OCI-LY7 (cell line): ENCODE measurements around the gene DGCR2. TPM values are rescaled to one million over a fixed set of nuclear protein-coding genes. Genes with fewer than 3 reads are reported as not detected.

ENCODE experiments used
- BruUV-seq: library from RNA; stranded (reverse); fragments of 400-500 nt; replicated peaks from 2 replicates; lab custom pipeline; 2021; lab: Mats Ljungman, UMichigan
- CTCF ChIA-PET: fragments of 300-600 bp; sonication (Branson Sonifier 250); formaldehyde crosslinking; loops from one replicate; lab custom pipeline; 2022; ENCODE audit warnings: antibody characterized with exemption; ENCODE audit not compliant: unreplicated experiment; lab: Charles Lee
- POLR2A ChIA-PET: fragments of 300-600 bp; sonication (Branson Sonifier 250); formaldehyde crosslinking; loops from one replicate; lab custom pipeline; 2022; ENCODE audit warnings: antibody characterized with exemption; lab: Charles Lee
- DNase-seq: peaks from one replicate; pipeline ENCODE4 v3.0.0-alpha.2; 2015; ENCODE audit warnings: low spot score
- H2AFZ ChIP-seq: fragments of 200-600 bp; sonication (generic), shearing (Covaris generic); 2 replicates; pipeline ENCODE4 v1.6.1; 2014; ENCODE audit warnings: mild to moderate bottlenecking, antibody characterized with exemption, low read length, moderate library complexity
- H3K27ac ChIP-seq: fragments of 200-600 bp; sonication (generic); 2 replicates; pipeline ENCODE4 v1.5.1; 2014; ENCODE audit warnings: mixed run types, low read depth, mild to moderate bottlenecking, moderate library complexity, low read length, inconsistent platforms; ENCODE audit not compliant: poor library complexity, severe bottlenecking
- H3K36me3 ChIP-seq: fragments of 200-600 bp; sonication (generic); 2 replicates; pipeline ENCODE4 v1.6.1; 2014; ENCODE audit warnings: mild to moderate bottlenecking, antibody characterized with exemption, low read length, moderate library complexity, mixed read lengths; ENCODE audit not compliant: insufficient read depth
- H3K4me1 ChIP-seq: fragments of 200-600 bp; sonication (generic); 2 replicates; pipeline ENCODE4 v1.5.1; 2014; ENCODE audit warnings: mild to moderate bottlenecking, low read length; ENCODE audit not compliant: insufficient read depth, poor library complexity, severe bottlenecking
- H3K4me2 ChIP-seq: fragments of 200-600 bp; sonication (generic); 2 replicates; pipeline ENCODE4 v1.6.1; 2014; ENCODE audit warnings: mild to moderate bottlenecking, low read length
- H3K4me3 ChIP-seq: fragments of 200-600 bp; sonication (generic); 2 replicates; pipeline ENCODE4 v1.5.1; 2014; ENCODE audit warnings: mild to moderate bottlenecking, low read depth, low read length; ENCODE audit not compliant: poor library complexity, severe bottlenecking
- H3K79me2 ChIP-seq: fragments of 200-600 bp; sonication (generic); 2 replicates; pipeline ENCODE4 v1.6.1; 2016; ENCODE audit warnings: low read depth, mild to moderate bottlenecking, low read length, moderate library complexity, mixed read lengths; ENCODE audit not compliant: insufficient read depth
- H3K9me2 ChIP-seq: fragments of 200-600 bp; sonication (generic); 2 replicates; pipeline ENCODE4 v1.6.1; 2016; ENCODE audit warnings: mild to moderate bottlenecking, low read length, mixed read lengths; ENCODE audit not compliant: insufficient read depth
- H3K9me3 ChIP-seq: fragments of 200-600 bp; sonication (generic); 2 replicates; pipeline ENCODE4 v1.6.1; 2014; ENCODE audit warnings: mild to moderate bottlenecking, mixed run types, low read length, mixed read lengths
- H4K20me1 ChIP-seq: fragments of 200-600 bp; sonication (generic); 2 replicates; pipeline ENCODE4 v1.6.1; 2014; ENCODE audit warnings: mild to moderate bottlenecking, antibody characterized with exemption, low read length, moderate library complexity, mixed read lengths; ENCODE audit not compliant: insufficient read depth
- EZH2phosphoT487 ChIP-seq: fragments of 200-600 bp; sonication (generic); IDR thresholded peaks from 2 replicates; pipeline ENCODE4 v1.6.1; 2018; ENCODE audit warnings: low read depth, borderline replicate concordance, mild to moderate bottlenecking, mixed run types, antibody characterized with exemption, low read length, moderate library complexity, mixed read lengths
- intact Hi-C: fragments of 100-400 bp; cut with micrococcal nuclease; formaldehyde crosslinking; loops from one replicate; pipeline ENCODE4 v1.10.0; 2022; ENCODE audit not compliant: unreplicated experiment
- total RNA-seq, 2 experiments: library from RNA; depleted of rRNA in 1 of 2; stranded (reverse); fragments of >200 nt in 1 of 2; shearing (Covaris generic) in 1 of 2; gene quantifications; 2 replicates each; pipeline ENCODE4 v1.2.3, GENCODE V29; 2014 to 2022
- TF ChIP-seq, protein P1 (sequence below): fragments of 200-600 bp; sonication (generic); conservative IDR thresholded peaks from 2 replicates; pipeline ENCODE4 v1.5.1; 2014; ENCODE audit warnings: mild to moderate bottlenecking, antibody characterized with exemption, low read length, moderate library complexity, mixed read lengths

The DGCR2 gene
- total RNA-seq, 2 experiments from 2014 or later, result 27.6 to 29.7 TPM

GRCh38 chr22:19139974-19140373 lies 17.8 kb upstream of the DGCR2 start:
- ChIA-PET CTCF (no interaction called here), POLR2A (no interaction called here)
- no TSS peak for BruUV-seq
- H3K4me1 ChIP-seq, result peaks cover 9% of the 10 kb centered on the region
- TF ChIP-seq, protein P1, sequence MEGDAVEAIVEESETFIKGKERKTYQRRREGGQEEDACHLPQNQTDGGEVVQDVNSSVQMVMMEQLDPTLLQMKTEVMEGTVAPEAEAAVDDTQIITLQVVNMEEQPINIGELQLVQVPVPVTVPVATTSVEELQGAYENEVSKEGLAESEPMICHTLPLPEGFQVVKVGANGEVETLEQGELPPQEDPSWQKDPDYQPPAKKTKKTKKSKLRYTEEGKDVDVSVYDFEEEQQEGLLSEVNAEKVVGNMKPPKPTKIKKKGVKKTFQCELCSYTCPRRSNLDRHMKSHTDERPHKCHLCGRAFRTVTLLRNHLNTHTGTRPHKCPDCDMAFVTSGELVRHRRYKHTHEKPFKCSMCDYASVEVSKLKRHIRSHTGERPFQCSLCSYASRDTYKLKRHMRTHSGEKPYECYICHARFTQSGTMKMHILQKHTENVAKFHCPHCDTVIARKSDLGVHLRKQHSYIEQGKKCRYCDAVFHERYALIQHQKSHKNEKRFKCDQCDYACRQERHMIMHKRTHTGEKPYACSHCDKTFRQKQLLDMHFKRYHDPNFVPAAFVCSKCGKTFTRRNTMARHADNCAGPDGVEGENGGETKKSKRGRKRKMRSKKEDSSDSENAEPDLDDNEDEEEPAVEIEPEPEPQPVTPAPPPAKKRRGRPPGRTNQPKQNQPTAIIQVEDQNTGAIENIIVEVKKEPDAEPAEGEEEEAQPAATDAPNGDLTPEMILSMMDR, result no peak
- TF ChIP-seq EZH2phosphoT487, result no peak
- intact Hi-C loops, result loop anchor here (10.0 kb wide), 1 partner anchor 295 kb away; the partner anchor contains the start of genes HIRA and MRPL40
- H3K4me2 ChIP-seq, result no peak overlapping the region
- DNase-seq, result no peak
- H2AFZ ChIP-seq, result no peak overlapping the region
- H3K36me3 ChIP-seq, result peaks cover 56% of the 10 kb centered on the region
- no peak overlapping the region for H3K27ac ChIP-seq
- peaks cover 13% of the 10 kb centered on the region; the same call in 1 of the 2 replicates for H3K79me2 ChIP-seq
- H4K20me1 ChIP-seq, result no peaks in the 10 kb centered on the region
- H3K4me3 ChIP-seq, result no peak overlapping the region
- no peaks in the 10 kb centered on the region for H3K9me3 ChIP-seq
- H3K9me2 ChIP-seq, result no peaks in the 10 kb centered on the region

GRCh38 chr22:19139001-19139356 lies 16.8 kb upstream of the DGCR2 start:
- H3K36me3 ChIP-seq, result peaks cover 62% of the 10 kb centered on the region
- no peak overlapping the region for H3K4me3 ChIP-seq
- H3K9me3 ChIP-seq, result no peaks in the 10 kb centered on the region
- TF ChIP-seq EZH2phosphoT487, result no peak
- H3K4me2 ChIP-seq, result no peak overlapping the region
- no peaks in the 10 kb centered on the region for H3K9me2 ChIP-seq
- CTCF ChIA-PET, result no interaction called here
- H4K20me1 ChIP-seq, result no peaks in the 10 kb centered on the region
- no peak overlapping the region for H2AFZ ChIP-seq
- H3K4me1 ChIP-seq, result peaks cover 9% of the 10 kb centered on the region
- H3K79me2 ChIP-seq, result peaks cover 10% of the 10 kb centered on the region; the same call in 1 of the 2 replicates
- POLR2A ChIA-PET, result no interaction called here
- intact Hi-C loops, result no loop called here
- no peak overlapping the region for H3K27ac ChIP-seq
- no TSS peak for BruUV-seq
- DNase-seq, result no peak

DNA sequence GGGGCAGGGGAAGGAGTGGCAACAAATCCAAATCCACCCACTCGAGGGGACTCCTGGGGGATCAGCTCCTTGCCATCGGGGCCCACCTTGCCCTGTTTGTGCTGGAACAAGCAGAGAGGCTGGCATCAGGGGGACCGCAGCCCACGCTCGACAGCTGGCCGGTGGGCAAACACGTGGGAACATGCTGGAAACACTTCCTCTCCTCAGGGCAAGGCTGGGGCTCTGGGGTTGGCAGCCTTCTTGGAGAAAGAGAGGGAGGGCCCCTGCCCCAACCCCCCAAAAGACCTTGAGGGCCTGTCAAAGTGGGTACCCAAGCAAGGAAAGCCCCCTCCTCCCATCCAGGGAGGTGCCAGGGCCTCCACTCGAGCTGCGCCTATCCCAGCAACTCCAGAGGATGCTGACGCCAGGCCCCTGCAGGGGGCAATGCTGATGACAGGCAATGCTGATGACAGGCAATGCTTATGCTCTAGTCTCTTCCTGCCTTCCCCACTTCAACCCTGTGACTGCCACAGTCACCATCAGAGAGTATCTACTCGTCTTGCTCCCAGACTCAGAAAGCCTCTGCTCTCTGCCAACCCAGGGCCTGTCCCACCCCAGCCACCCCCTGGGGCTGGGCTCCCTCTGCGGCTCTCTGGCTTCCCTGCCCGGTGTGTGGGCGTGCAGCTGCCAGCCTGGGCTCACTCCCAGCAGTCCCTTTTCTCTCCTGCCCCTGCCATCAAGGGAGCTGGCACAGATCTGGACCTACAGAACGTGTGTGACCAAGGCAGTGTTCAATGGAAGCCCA lies 16.2 kb upstream of the DGCR2 start:
- H3K27ac ChIP-seq, result no peak overlapping the region
- no TSS peak for BruUV-seq
- no peaks in the 10 kb centered on the region for H3K9me2 ChIP-seq
- peaks cover 68% of the 10 kb centered on the region for H3K36me3 ChIP-seq
- H2AFZ ChIP-seq, result no peak overlapping the region
- CTCF ChIA-PET, result no interaction called here
- H3K4me1 ChIP-seq, result peaks cover 4% of the 10 kb centered on the region
- TF ChIP-seq EZH2phosphoT487, result no peak
- TF ChIP-seq, protein P1, result no peak
- H3K4me3 ChIP-seq, result no peak overlapping the region
- intact Hi-C loops, result no loop called here
- POLR2A ChIA-PET, result no interaction called here
- no peaks in the 10 kb centered on the region for H3K9me3 ChIP-seq
- no peak overlapping the region for H3K4me2 ChIP-seq
- no peak for DNase-seq
- no peaks in the 10 kb centered on the region for H4K20me1 ChIP-seq
- H3K79me2 ChIP-seq, result peaks cover 4% of the 10 kb centered on the region; the same call in 1 of the 2 replicates
